ENCODE results near the gene RNPEP.
"Not testable (repeated sequence)": the region's sequence is repeated elsewhere in the genome, so short reads cannot be mapped to it uniquely, and the experiment has no call there.

The RNPEP gene

GRCh38 chr1:201982623-201983379, at the start of gene RNPEP:
Gene RNPEP, plus strand, starts transcription at chr1:201982648. Its CDS starts 19 bp downstream, at chr1:201982667.
- DNase-seq (ENCODE audit: low spot score): peak; percentile 60

- peak; percentile 19 for DNase-seq (ENCODE audit: low spot score)
Measured at GRCh38 chr1:201933840-201934430, 48.5 kb upstream of the RNPEP start.

GRCh38 chr1:201937624-201938213, 44.7 kb upstream of the RNPEP start:
- DNase-seq (ENCODE audit: low spot score): peak; percentile 47

- no peak for DNase-seq (ENCODE audit: low spot score)
Measured at GRCh38 chr1:201938440-201939035, 43.9 kb upstream of the RNPEP start.

- no peak for DNase-seq (ENCODE audit: low spot score)
Measured at GRCh38 chr1:201939148-201939547, 43.3 kb upstream of the RNPEP start.

- DNase-seq (ENCODE audit: low spot score): no peak
Measured at GRCh38 chr1:201939574-201939973, 42.9 kb upstream of the RNPEP start.

- DNase-seq (ENCODE audit: low spot score): not testable (repeated sequence)
Measured at GRCh38 chr1:201940316-201940715, 42.1 kb upstream of the RNPEP start.

- no peak for DNase-seq (ENCODE audit: low spot score)
Measured at GRCh38 chr1:201941420-201942128, 40.9 kb upstream of the RNPEP start.

GRCh38 chr1:201942129-201942495, 40.3 kb upstream of the RNPEP start:
- DNase-seq (ENCODE audit: low spot score): no peak

- DNase-seq (ENCODE audit: low spot score): no peak
Measured at GRCh38 chr1:201944002-201944401, 38.4 kb upstream of the RNPEP start.

- no peak for DNase-seq (ENCODE audit: low spot score)
Measured at GRCh38 chr1:201944639-201945038, 37.8 kb upstream of the RNPEP start.

- DNase-seq (ENCODE audit: low spot score): no peak
Measured at GRCh38 chr1:201945157-201945556, 37.3 kb upstream of the RNPEP start.

GRCh38 chr1:201945863-201946223, 36.6 kb upstream of the RNPEP start:
- no peak for DNase-seq (ENCODE audit: low spot score)

GRCh38 chr1:201946224-201946908, 36.1 kb upstream of the RNPEP start, which contains the start of gene LMOD1:
Gene LMOD1, minus strand, starts transcription at chr1:201946548. Its CDS starts 208 bp downstream, at chr1:201946340.
- peak; percentile 15 for DNase-seq (ENCODE audit: low spot score)

GRCh38 chr1:201947697-201948008, 34.8 kb upstream of the RNPEP start:
- no peak for DNase-seq (ENCODE audit: low spot score)

GRCh38 chr1:201949491-201949890, 33.0 kb upstream of the RNPEP start:
- DNase-seq (ENCODE audit: low spot score): no peak

- no peak for DNase-seq (ENCODE audit: low spot score)
Measured at GRCh38 chr1:201954263-201955008, 28.0 kb upstream of the RNPEP start.

GRCh38 chr1:201955009-201955728, 27.3 kb upstream of the RNPEP start, which contains the start of gene TIMM17A:
Gene TIMM17A, plus strand, starts transcription at chr1:201955503. Its CDS starts 24 bp downstream, at chr1:201955527.
- peak; percentile 95 for DNase-seq (ENCODE audit: low spot score)

- peak; percentile 17 for DNase-seq (ENCODE audit: low spot score)
Measured at GRCh38 chr1:201955729-201956143, 26.7 kb upstream of the RNPEP start.

- DNase-seq (ENCODE audit: low spot score): no peak
Measured at GRCh38 chr1:201958348-201958747, 24.1 kb upstream of the RNPEP start.

Data from SW480 (cell line).